Caco-2 (cell line): ENCODE measurements around the gene CALR. TPM values are rescaled to one million over a fixed set of nuclear protein-coding genes. Genes with fewer than 3 reads are reported as not detected.

Experiments
- BruUV-seq: library from RNA; stranded (reverse); fragments of 400-500 nt; replicated peaks from 2 replicates; lab custom pipeline; 2021; lab: Mats Ljungman, UMichigan
- CTCF ChIA-PET: fragments of 300-600 bp; sonication (Branson Sonifier 250); formaldehyde crosslinking; loops from one replicate; lab custom pipeline; 2022; ENCODE audit warnings: antibody characterized with exemption; lab: Charles Lee
- POLR2A ChIA-PET: fragments of 300-600 bp; sonication (Branson Sonifier 250); formaldehyde crosslinking; loops from one replicate; lab custom pipeline; 2022; ENCODE audit warnings: antibody characterized with exemption; lab: Charles Lee
- DNase-seq, 2 experiments: peaks; one replicate each; pipeline versions ENCODE4 v3.0.0 to v3.0.0-alpha.2; 2020 to 2022
- H3K27me3 ChIP-seq: replicated peaks from 2 replicates; pipeline ENCODE4 v1.6.0; 2011; ENCODE audit warnings: low read length; ENCODE audit not compliant: control insufficient read depth, insufficient read depth
- H3K36me3 ChIP-seq: 2 replicates; pipeline ENCODE4 v1.5.1; 2011; ENCODE audit warnings: low read length; ENCODE audit not compliant: control insufficient read depth, insufficient read depth
- H3K4me1 ChIP-seq: fragments of 250-450 bp; sonication (Bioruptor Pico); 2 replicates; pipeline ENCODE4 v1.5.1; 2020; ENCODE audit warnings: mild to moderate bottlenecking
- H3K4me3 ChIP-seq: 2 replicates; pipeline ENCODE4 v1.5.1; 2011; ENCODE audit warnings: low read depth, mild to moderate bottlenecking, control low read depth, low read length
- H3K9me3 ChIP-seq: fragments of 250-450 bp; sonication (Bioruptor Pico); 2 replicates; pipeline ENCODE4 v1.5.1; 2020; ENCODE audit warnings: mild to moderate bottlenecking, moderate library complexity
- H3K27ac Mint-ChIP-seq: one replicate; pipeline ENCODE4 v1.8.0; 2022; ENCODE audit warnings: mixed read lengths; ENCODE audit not compliant: unreplicated experiment
- H3K27me3 Mint-ChIP-seq: one replicate; pipeline ENCODE4 v1.8.0; 2022; ENCODE audit warnings: mixed read lengths; ENCODE audit not compliant: insufficient read depth, unreplicated experiment
- H3K36me3 Mint-ChIP-seq: one replicate; pipeline ENCODE4 v1.8.0; 2022; ENCODE audit warnings: mild to moderate bottlenecking, mixed read lengths; ENCODE audit not compliant: insufficient read depth, unreplicated experiment
- H3K4me1 Mint-ChIP-seq: one replicate; pipeline ENCODE4 v1.8.0; 2022; ENCODE audit warnings: low read depth, mixed read lengths; ENCODE audit not compliant: unreplicated experiment
- H3K4me3 Mint-ChIP-seq: one replicate; pipeline ENCODE4 v1.8.0; 2022; ENCODE audit warnings: mild to moderate bottlenecking, moderate library complexity, mixed read lengths; ENCODE audit not compliant: unreplicated experiment
- H3K9me3 Mint-ChIP-seq: one replicate; pipeline ENCODE4 v1.8.0; 2022; ENCODE audit warnings: mixed read lengths; ENCODE audit not compliant: unreplicated experiment
- CTCF ChIP-seq, 2 experiments: fragments of 200-600 bp in 1 of 2; IDR thresholded peaks; 1 replicate in 1 of 2; 2 replicates in 1 of 2; pipeline versions ENCODE4 v1.5.1 to v1.8.0; 2011 to 2022; ENCODE audit warnings: antibody characterized with exemption in 1 of 2, control low read depth in 1 of 2, inconsistent platforms in 1 of 2, low read depth in 1 of 2, low read length in 1 of 2, mild to moderate bottlenecking in 1 of 2, moderate library complexity in 1 of 2; ENCODE audit not compliant: insufficient read depth in 1 of 2, severe bottlenecking in 1 of 2, unreplicated experiment in 1 of 2
- intact Hi-C: fragments of 100-400 bp; cut with micrococcal nuclease; formaldehyde crosslinking; loops from one replicate; pipeline ENCODE4 v1.10.0; 2022; ENCODE audit not compliant: unreplicated experiment
- total RNA-seq: library from RNA; stranded (reverse); gene quantifications from 2 replicates; pipeline ENCODE4 v1.2.3, GENCODE V29; 2022

The CALR gene
- total RNA-seq, 1 experiment from 2014 or later, result 707 TPM

- no peak overlapping the region for H3K27ac Mint-ChIP-seq
- H3K4me1 ChIP-seq, result peaks cover 3% of the 10 kb centered on the region; the same call in 1 of the 2 replicates
- H3K4me3 ChIP-seq, result no peak overlapping the region
- DNase-seq, result no peak
- no peak overlapping the region for H3K4me3 Mint-ChIP-seq
- no peaks in the 10 kb centered on the region; the same call in 1 of the 2 replicates for H3K9me3 ChIP-seq
- H3K36me3 ChIP-seq, result no peaks in the 10 kb centered on the region
- ChIA-PET CTCF (no interaction called here), POLR2A (no interaction called here)
- no peak for TF ChIP-seq CTCF (IDR thresholded peaks at IDR 0.05; ENCODE audit: insufficient read depth in 1 of 2, low read depth in 1 of 2, low read length in 1 of 2, severe bottlenecking in 1 of 2, unreplicated experiment in 1 of 2)
- H3K4me1 Mint-ChIP-seq, result no peaks in the 10 kb centered on the region
- no peaks in the 10 kb centered on the region for H3K9me3 Mint-ChIP-seq
- H3K27me3 ChIP-seq, result no peaks in the 10 kb centered on the region
- intact Hi-C loops, result loop anchor here (1.0 kb wide), 1 partner anchor 26 kb away; no protein-coding TSS in a partner anchor
- BruUV-seq, result no TSS peak
- H3K36me3 Mint-ChIP-seq, result no peaks in the 10 kb centered on the region
- peaks cover 5% of the 10 kb centered on the region for H3K27me3 Mint-ChIP-seq
Observed at GRCh38 chr19:12987781-12988180, 49.4 kb downstream of the CALR start.

DNA sequence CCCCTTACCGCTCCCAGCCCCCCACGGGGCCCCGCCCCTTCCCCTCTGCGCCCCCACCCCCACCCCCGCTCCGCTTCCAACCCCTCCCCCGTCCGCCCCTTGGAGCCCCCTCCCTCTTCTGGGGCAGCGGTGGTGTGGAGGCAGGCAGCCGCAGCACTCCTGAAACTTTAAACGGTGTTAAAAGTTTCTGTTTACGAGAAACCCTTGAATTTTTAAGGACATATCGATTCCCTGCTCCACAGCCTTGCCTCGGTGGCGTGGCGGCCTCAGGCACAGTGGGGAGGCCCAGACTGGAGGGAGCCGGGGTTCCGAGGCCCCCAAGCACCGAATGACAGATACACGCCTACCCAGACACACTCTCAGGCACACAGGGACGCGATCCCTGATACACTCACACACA is 52.0 kb downstream of the CALR start:
- Histone ChIP-seq H3K9me3 (no peaks in the 10 kb centered on the region), H3K36me3 (no peaks in the 10 kb centered on the region), H3K4me1 (no peaks in the 10 kb centered on the region), H3K4me3 (no peak overlapping the region), H3K27me3 (peaks cover 2% of the 10 kb centered on the region; the same call in 1 of the 2 replicates)
- H3K36me3 Mint-ChIP-seq, result peaks cover 6% of the 10 kb centered on the region
- no peak overlapping the region for H3K27ac Mint-ChIP-seq
- peaks cover 15% of the 10 kb centered on the region for H3K27me3 Mint-ChIP-seq
- no peaks in the 10 kb centered on the region for H3K4me1 Mint-ChIP-seq
- BruUV-seq, result no TSS peak
- ChIA-PET CTCF (no interaction called here), POLR2A (no interaction called here)
- H3K9me3 Mint-ChIP-seq, result no peaks in the 10 kb centered on the region
- no peak for TF ChIP-seq CTCF (IDR thresholded peaks at IDR 0.05; ENCODE audit: insufficient read depth in 1 of 2, low read depth in 1 of 2, low read length in 1 of 2, severe bottlenecking in 1 of 2, unreplicated experiment in 1 of 2)
- intact Hi-C loops, result no loop called here
- no peak for DNase-seq
- no peak overlapping the region for H3K4me3 Mint-ChIP-seq

- no peak overlapping the region for H3K27ac Mint-ChIP-seq
- peaks cover 15% of the 10 kb centered on the region for H3K27me3 Mint-ChIP-seq
- H3K27me3 ChIP-seq, result peaks cover 2% of the 10 kb centered on the region; the same call in 1 of the 2 replicates
- peaks cover 6% of the 10 kb centered on the region for H3K36me3 Mint-ChIP-seq
- no peaks in the 10 kb centered on the region for H3K36me3 ChIP-seq
- no peak overlapping the region for H3K4me3 ChIP-seq
- no peak for DNase-seq
- intact Hi-C loops, result no loop called here
- H3K9me3 Mint-ChIP-seq, result no peaks in the 10 kb centered on the region
- H3K4me3 Mint-ChIP-seq, result no peak overlapping the region
- POLR2A ChIA-PET, result no interaction called here
- BruUV-seq, result no TSS peak
- no peaks in the 10 kb centered on the region for H3K9me3 ChIP-seq
- CTCF ChIA-PET, result no interaction called here
- no peaks in the 10 kb centered on the region for H3K4me1 Mint-ChIP-seq
- no peak for TF ChIP-seq CTCF (IDR thresholded peaks at IDR 0.05; ENCODE audit: insufficient read depth in 1 of 2, low read depth in 1 of 2, low read length in 1 of 2, severe bottlenecking in 1 of 2, unreplicated experiment in 1 of 2)
- H3K4me1 ChIP-seq, result no peaks in the 10 kb centered on the region
Observed at GRCh38 chr19:12990853-12991252, 52.4 kb downstream of the CALR start.
